Esophagus squamous epithelium (tissue), 4 donors: ENCODE data around the gene RNLS.

Source experiments
- CTCF ChIP-seq, 6 experiments: fragments of 450-650 bp in 4 of 6; fragments of 200-600 bp in 2 of 6; sonication (generic) in 2 of 6; IDR thresholded peaks; one replicate each; pipeline ENCODE4 v1.5.1; 2016 to 2019; ENCODE audit warnings: antibody characterized with exemption in 6 of 6, mild to moderate bottlenecking in 4 of 6, moderate library complexity in 4 of 6
- POLR2A ChIP-seq, 4 donors: fragments of 450-650 bp; IDR thresholded peaks; one replicate each; pipeline ENCODE4 v1.6.1; 2017; ENCODE audit warnings: antibody characterized with exemption in 4 of 4, mild to moderate bottlenecking in 4 of 4, moderate library complexity in 3 of 4

GRCh38 chr10:88253128-88253527 lies 330.0 kb downstream of the RNLS start:
- TF ChIP-seq CTCF (IDR thresholded peaks at IDR 0.05) (no peak), POLR2A (IDR thresholded peaks at IDR 0.05) (no peak)
